SK-N-MC (cell line): ENCODE data around the gene HOXC13.

Source experiments
- EZH2 ChIP-seq: fragments of 200-600 bp; sonication (generic); IDR thresholded peaks from one replicate; pipeline ENCODE4 v1.6.1; 2017; ENCODE audit warnings: antibody characterized with exemption
- FOXP2 ChIP-seq: optimal IDR thresholded peaks from 2 replicates; pipeline ENCODE3; 2011; ENCODE audit warnings: mild to moderate bottlenecking, moderate library complexity; ENCODE audit not compliant: insufficient read depth; ENCODE audit errors: extremely low read length, control extremely low read depth
- POLR2AphosphoS5 ChIP-seq: IDR thresholded peaks from 2 replicates; pipeline ENCODE4 v1.6.1; 2012; ENCODE audit warnings: mild to moderate bottlenecking, low read depth, low read length, borderline replicate concordance

DNA sequence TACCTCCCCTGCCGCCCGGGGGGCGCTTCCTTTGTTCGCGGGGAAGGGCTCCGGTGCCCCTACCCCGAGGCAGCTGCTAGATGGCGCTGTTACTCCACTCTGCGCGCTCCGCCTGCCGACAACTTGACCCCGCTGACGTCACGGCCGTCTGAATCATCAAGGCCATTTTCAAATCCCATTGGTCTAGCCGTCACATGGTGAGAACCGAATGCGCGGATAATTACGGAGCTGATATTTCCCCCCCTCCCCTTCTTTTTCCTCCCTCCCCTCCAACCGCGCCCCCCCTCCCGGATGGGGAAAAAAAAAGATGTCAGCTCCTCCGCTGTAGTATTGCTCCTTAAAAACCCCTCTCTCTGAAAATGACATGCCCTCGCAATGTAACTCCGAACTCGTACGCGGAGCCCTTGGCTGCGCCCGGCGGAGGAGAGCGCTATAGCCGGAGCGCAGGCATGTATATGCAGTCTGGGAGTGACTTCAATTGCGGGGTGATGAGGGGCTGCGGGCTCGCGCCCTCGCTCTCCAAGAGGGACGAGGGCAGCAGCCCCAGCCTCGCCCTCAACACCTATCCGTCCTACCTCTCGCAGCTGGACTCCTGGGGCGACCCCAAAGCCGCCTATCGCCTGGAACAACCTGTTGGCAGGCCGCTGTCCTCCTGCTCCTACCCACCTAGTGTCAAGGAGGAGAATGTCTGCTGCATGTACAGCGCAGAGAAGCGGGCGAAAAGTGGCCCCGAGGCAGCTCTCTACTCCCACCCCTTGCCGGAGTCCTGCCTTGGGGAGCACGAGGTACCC, 46.5 kb downstream of the HOXC13 start, which contains the start of gene HOXC10:
- TF ChIP-seq POLR2AphosphoS5: no peak
- no peak for TF ChIP-seq EZH2
- peak; percentile 83 for TF ChIP-seq FOXP2
